ENCODE data around the gene KIR3DL1. TPM values are rescaled to one million over a fixed set of nuclear protein-coding genes. Genes with fewer than 3 reads are reported as not detected.

The KIR3DL1 gene
- total RNA-seq, 1 donor from 2014 or later: not detected

DNA sequence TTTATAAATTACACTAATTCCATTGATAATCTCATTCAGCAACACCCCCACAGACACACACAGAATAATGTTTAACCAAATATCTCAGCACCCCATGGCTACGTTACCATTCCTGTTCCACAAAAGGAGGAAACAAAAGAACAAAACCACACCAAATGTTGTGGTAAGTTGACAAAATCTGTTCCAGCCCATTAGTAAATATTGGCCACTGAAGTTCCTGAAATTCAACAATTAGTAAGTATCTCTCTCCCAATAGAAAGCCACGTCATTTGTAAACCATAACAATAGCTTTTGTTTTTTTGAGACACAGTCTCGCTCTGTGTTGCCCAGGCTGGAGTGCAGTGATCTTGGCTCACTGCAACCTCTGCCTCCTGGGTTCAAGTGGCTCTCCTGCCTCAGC lies 55.4 kb downstream of the KIR3DL1 start:
- Mint-ChIP-seq H3K27ac (no peak overlapping the region), H3K4me3 (no peak overlapping the region), H3K36me3 (no peaks in the 10 kb centered on the region), H3K27me3 (no peaks in the 10 kb centered on the region), H3K4me1 (ENCODE audit: unreplicated experiment) (no peaks in the 10 kb centered on the region), H3K9me3 (peaks cover 6% of the 10 kb centered on the region)
- no peak for DNase-seq (ENCODE audit: extremely low spot score, unreplicated experiment)
- TF ChIP-seq, protein P1, sequence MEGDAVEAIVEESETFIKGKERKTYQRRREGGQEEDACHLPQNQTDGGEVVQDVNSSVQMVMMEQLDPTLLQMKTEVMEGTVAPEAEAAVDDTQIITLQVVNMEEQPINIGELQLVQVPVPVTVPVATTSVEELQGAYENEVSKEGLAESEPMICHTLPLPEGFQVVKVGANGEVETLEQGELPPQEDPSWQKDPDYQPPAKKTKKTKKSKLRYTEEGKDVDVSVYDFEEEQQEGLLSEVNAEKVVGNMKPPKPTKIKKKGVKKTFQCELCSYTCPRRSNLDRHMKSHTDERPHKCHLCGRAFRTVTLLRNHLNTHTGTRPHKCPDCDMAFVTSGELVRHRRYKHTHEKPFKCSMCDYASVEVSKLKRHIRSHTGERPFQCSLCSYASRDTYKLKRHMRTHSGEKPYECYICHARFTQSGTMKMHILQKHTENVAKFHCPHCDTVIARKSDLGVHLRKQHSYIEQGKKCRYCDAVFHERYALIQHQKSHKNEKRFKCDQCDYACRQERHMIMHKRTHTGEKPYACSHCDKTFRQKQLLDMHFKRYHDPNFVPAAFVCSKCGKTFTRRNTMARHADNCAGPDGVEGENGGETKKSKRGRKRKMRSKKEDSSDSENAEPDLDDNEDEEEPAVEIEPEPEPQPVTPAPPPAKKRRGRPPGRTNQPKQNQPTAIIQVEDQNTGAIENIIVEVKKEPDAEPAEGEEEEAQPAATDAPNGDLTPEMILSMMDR (conservative IDR thresholded peaks at IDR 0.05): no peak

DNA sequence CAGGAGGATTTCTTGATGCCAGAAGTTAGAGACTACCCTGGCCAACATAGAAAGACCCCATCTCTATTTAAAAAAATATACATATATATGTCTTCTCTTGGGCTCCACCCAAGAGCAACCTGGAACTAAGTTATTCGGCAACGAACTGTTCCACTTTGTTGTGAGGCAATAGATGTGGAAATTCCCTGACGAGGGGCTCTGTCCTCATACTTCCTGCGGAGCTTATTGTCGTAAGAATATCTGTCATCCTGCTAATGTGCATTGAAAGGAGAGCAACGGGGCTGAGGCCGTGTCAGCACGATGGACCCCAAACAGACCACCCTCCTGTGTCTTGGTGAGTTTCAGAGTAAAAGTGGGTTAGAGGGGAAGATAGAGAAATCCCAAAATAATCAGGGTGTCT lies 57.7 kb downstream of the KIR3DL1 start, which contains the start of gene FCAR:
Gene FCAR (plus strand): TSS at position 246 of the 400 bp plus-strand sequence. CDS start 55 bp downstream, at position 301.
- Mint-ChIP-seq H3K4me1 (ENCODE audit: unreplicated experiment) (no peaks in the 10 kb centered on the region), H3K27me3 (no peaks in the 10 kb centered on the region), H3K36me3 (no peaks in the 10 kb centered on the region), H3K9me3 (no peaks in the 10 kb centered on the region), H3K4me3 (no peak within 1 kb of the TSS), H3K27ac (no peak within 1 kb of the TSS)
- TF ChIP-seq, protein P1 (conservative IDR thresholded peaks at IDR 0.05): no peak
- DNase-seq (ENCODE audit: extremely low spot score, unreplicated experiment): no peak

GRCh38 chr19:54875506-54875905 lies 59.2 kb downstream of the KIR3DL1 start:
- TF ChIP-seq, protein P1 (conservative IDR thresholded peaks at IDR 0.05): no peak
- H3K4me3 Mint-ChIP-seq: no peak overlapping the region
- no peaks in the 10 kb centered on the region for H3K4me1 Mint-ChIP-seq (ENCODE audit: unreplicated experiment)
- DNase-seq (ENCODE audit: extremely low spot score, unreplicated experiment): no peak
- no peak overlapping the region for H3K27ac Mint-ChIP-seq
- H3K36me3 Mint-ChIP-seq: no peaks in the 10 kb centered on the region
- H3K9me3 Mint-ChIP-seq: no peaks in the 10 kb centered on the region
- H3K27me3 Mint-ChIP-seq: peaks cover 6% of the 10 kb centered on the region

GRCh38 chr19:54877471-54877870 lies 61.2 kb downstream of the KIR3DL1 start:
- no peak overlapping the region for H3K4me3 Mint-ChIP-seq
- H3K36me3 Mint-ChIP-seq: no peaks in the 10 kb centered on the region
- H3K9me3 Mint-ChIP-seq: no peaks in the 10 kb centered on the region
- H3K27me3 Mint-ChIP-seq: peaks cover 11% of the 10 kb centered on the region
- H3K27ac Mint-ChIP-seq: no peak overlapping the region
- H3K4me1 Mint-ChIP-seq (ENCODE audit: unreplicated experiment): no peaks in the 10 kb centered on the region
- TF ChIP-seq, protein P1 (conservative IDR thresholded peaks at IDR 0.05): no peak
- no peak for DNase-seq (ENCODE audit: extremely low spot score, unreplicated experiment)

Other genes with a start within 250 kb of the KIR3DL1 start
- not detected in 2 replicates for gene LILRA2, start 242.7 kb upstream of the KIR3DL1 start, total RNA-seq (ENCODE audit: low replicate concordance)
- not detected in 2 replicates for gene LILRA1, start 222.8 kb upstream of the KIR3DL1 start, total RNA-seq (ENCODE audit: low replicate concordance)
- gene LILRB1, start 186.0 kb upstream of the KIR3DL1 start, total RNA-seq (ENCODE audit: low replicate concordance): not detected in 2 replicates
- gene LILRB4, start 153.5 kb upstream of the KIR3DL1 start, total RNA-seq (ENCODE audit: low replicate concordance): not detected in 2 replicates
- gene KIR3DL3, start 92.0 kb upstream of the KIR3DL1 start, total RNA-seq (ENCODE audit: low replicate concordance): not detected in 2 replicates
- not detected in 2 replicates for gene KIR2DL3, start 78.0 kb upstream of the KIR3DL1 start, total RNA-seq (ENCODE audit: low replicate concordance)
- not detected in 2 replicates for gene KIR2DL1, start 46.7 kb upstream of the KIR3DL1 start, total RNA-seq (ENCODE audit: low replicate concordance)
- gene KIR2DL4, start 12.9 kb upstream of the KIR3DL1 start, total RNA-seq (ENCODE audit: low replicate concordance): not detected in 2 replicates
- gene KIR2DS4, start 16.2 kb downstream of the KIR3DL1 start, total RNA-seq (ENCODE audit: low replicate concordance): not detected in 2 replicates
- gene KIR3DL2, start 34.0 kb downstream of the KIR3DL1 start, total RNA-seq (ENCODE audit: low replicate concordance): not detected in 2 replicates
- gene FCAR, start 57.8 kb downstream of the KIR3DL1 start, total RNA-seq (ENCODE audit: low replicate concordance): not detected in 2 replicates
- gene NCR1, start 89.7 kb downstream of the KIR3DL1 start, total RNA-seq (ENCODE audit: low replicate concordance): not detected in 2 replicates
- gene NLRP7, start 131.1 kb downstream of the KIR3DL1 start, total RNA-seq (ENCODE audit: low replicate concordance): 0.98 TPM in 1 of 2 replicates, not detected in the other
- 35.6 and 65.4 TPM in 2 replicates for gene NLRP2, start 149.9 kb downstream of the KIR3DL1 start, total RNA-seq (ENCODE audit: low replicate concordance)
- 0.22 and 0.93 TPM in 2 replicates for gene GP6, start 221.8 kb downstream of the KIR3DL1 start, total RNA-seq (ENCODE audit: low replicate concordance)
- gene RDH13, start 246.7 kb downstream of the KIR3DL1 start, total RNA-seq (ENCODE audit: low replicate concordance): 37.9 and 74.9 TPM in 2 replicates